CD4-positive, alpha-beta T cell treated with Interleukin-15 for 4 hours (primary cell): ENCODE results near the gene ZNF519.
A peak's percentile ranks its signal among the peaks of the same experiment; 100 is the strongest.
"Not testable (repeated sequence)": the region's sequence is repeated elsewhere in the genome, so short reads cannot be mapped to it uniquely, and the experiment has no call there.

Experiments used
- DNase-seq: peaks from one replicate; pipeline ENCODE4 v3.0.0-alpha.2; 2020; ENCODE audit warnings: low spot score

Gene ZNF519

DNA sequence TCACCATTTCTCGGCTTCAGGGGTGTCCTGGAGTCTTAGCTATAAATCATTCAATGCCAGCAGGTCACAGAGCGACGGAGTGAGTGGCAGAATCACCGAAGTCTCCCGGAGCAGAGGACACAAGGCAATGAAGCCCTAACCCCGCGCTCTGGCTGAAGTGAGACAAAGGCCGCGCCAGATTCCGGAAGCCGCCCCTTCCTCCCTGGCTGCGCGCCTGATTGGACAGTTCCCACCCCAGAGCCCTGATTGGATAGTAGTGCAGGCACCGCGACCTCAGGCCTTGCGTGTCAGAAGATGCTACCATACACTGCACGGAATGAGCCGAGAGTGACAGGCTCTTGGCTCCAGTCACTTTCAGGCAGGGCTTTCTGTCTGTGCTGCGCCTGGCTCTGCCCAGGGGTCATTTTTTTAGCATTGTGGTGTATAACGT is at the start of gene ZNF519:
TSS of gene ZNF519 (minus strand) at position 165 of the 430 bp plus-strand sequence. CDS start at position 7, 158 bp downstream.
- DNase-seq = peak; percentile 93

DNA sequence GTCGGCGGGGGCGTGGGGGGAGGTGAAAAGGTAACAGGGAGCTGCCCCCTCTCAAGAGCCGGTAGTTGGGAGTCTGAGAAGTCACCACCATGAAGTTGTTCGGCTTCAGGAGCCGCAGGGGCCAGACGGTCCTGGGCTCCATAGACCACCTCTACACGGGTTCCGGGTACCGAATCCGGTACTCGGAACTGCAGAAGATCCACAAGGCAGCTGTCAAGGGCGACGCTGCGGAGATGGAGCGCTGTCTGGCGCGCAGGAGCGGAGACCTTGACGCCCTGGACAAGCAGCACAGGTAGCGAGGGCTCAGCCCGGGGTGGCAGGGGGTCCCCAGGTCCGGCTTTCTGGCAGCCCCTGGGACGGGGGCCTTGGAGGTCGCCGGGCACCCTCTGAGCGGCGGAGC is 47.1 kb upstream of the ZNF519 start:
- peak; percentile 7 for DNase-seq

DNA sequence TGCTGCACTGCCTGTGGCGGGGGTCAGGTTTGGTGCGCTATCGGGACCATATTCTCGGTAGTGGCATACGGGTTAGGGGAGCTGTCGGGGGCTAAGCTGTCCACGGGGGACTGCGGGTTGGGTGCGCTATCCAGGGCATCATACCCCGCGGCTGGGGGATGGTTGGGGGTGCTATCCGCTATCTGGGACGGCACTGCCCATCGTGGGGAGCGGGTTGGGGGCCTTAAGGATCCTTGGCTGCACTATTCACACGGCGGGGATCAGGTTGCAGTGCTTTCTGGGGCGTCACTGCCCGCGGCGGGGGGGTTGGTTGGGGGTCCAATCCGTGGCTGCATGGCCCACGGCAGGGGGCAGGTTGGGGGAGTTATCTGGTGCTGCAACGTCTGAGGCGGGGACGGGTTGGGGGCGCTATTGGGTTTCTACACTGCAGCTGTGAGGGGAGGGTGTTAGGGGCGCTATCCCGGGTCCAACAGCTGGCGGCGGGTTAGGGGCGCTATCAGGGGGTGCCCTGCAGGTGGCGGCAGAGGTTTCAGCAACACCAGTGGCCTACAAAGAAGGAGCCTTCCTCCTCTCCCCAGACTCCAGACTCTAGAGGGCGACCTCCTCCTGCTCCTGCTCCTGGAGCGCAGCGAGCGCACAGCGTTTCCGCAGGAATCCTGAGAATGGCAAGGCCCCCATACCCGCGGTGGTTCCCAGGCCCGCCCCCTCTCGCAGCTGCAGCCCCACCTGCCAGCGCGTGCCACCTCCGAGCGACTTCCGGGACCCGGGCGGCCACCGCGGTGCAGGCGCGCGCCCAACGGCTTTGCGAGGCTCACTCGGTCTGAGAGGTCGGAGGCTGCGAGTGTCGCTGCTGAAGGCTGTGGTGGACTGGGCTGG is 46.3 kb upstream of the ZNF519 start:
- DNase-seq = peak; percentile 80

DNA sequence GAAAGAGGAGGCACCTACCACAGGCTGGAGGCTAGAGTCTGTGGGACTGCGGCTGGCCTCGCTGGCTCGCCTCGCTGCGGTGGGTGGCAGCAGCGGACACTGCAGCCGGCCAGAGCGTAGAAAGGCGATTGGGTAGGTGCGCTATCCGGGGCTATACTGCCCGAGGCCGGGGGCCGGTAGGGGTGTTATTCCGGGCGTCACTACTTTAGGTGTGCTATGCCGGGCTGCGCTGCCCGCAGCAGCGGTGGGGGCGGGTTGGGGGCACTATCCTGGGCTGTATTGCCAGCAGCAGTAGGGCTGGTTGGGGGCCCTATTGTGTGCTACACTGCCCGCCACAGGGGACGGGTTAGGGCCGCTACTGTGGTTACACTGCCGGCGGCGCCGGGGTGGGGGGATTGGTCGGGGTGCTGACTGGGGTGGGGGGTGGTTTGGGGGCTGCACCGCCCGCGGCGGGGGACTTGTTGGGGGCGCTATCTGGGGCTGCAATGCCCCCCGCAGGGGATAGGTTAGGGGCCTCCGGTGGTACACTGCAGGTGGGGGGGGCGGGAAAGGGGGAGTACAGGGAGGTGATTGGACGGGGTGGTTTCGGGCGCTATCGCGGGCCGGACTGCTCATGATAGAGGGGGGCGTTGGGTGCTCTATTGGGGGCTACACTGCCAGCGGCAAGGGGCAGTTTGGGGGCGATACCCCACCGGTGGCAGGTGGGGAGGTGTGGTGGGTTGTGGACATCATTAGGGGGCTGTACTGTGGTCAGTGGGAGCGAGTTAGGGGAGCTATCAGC is 45.5 kb upstream of the ZNF519 start:
- DNase-seq = not testable (repeated sequence)

DNA sequence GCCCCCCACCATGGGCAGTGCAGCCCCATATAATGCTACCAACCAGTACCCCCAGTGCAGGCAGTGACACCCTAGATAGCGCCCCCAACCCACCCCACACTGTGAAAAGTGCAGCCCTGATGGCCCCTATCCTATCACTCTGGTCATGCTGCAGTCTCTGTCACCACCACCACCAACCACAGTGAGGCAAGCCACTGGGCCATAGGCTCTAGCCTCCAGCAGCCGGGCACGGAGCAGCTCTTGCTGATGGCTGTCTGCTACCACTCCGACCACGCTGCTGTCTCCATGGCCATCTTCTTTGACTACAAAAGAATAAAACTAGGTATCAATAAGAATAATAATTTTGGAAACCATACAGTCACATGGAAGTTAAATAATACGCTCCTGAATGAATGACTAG is 43.2 kb upstream of the ZNF519 start:
- DNase-seq = not testable (repeated sequence)

DNA sequence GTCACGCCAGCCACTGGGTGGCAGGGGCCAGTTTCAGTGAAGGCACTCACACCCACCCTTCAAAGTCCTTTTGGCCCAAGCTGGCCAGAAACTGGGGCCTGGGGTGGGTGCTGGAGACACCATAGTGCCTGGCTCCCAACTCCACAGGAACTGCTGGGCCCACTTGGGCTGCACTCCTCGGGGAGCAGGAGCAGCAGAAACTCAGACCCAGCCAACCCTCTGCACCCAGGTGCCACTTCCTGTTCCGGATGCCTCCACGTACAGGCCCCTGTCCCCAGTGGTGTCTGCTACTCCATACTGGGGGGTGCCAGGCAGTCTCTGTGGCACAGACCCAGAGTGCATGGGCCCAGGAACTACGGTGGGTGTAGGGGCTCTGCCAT is 42.5 kb upstream of the ZNF519 start:
- no peak for DNase-seq

DNA sequence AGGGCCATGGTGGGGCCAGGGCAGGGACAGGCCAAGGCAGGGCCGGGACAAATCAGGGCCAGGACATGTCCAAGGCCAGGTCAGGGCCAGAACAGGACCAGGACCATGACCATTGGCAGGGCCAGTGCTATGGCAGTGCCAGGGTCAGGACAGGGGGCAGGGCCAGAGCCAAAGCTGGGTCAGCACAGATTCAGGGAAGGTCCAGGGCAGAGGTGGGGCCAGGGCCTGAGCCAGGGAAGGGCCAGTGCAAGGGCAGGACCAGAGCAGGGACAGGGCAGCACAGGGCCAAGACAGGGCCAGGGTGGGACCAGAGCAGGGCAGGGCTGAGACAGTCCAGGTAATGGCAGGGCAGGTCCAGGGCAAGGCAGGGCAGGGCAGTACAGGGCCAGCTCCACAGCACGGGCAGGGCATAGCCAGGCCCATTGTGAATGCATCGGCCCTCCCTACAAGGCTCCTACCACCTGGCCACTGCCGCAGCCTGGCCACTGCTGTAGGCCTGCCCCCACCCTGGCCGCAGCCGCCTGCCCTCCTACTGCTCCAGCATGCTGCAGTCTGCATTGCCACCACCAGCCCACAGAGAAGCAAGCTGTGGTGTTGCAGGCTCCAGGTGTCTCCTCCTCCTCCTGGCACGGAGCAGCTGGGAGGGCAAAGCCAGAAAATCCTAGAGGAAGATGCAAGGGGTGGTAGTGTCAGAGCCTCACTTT is 41.9 kb upstream of the ZNF519 start:
- DNase-seq = not testable (repeated sequence)

DNA sequence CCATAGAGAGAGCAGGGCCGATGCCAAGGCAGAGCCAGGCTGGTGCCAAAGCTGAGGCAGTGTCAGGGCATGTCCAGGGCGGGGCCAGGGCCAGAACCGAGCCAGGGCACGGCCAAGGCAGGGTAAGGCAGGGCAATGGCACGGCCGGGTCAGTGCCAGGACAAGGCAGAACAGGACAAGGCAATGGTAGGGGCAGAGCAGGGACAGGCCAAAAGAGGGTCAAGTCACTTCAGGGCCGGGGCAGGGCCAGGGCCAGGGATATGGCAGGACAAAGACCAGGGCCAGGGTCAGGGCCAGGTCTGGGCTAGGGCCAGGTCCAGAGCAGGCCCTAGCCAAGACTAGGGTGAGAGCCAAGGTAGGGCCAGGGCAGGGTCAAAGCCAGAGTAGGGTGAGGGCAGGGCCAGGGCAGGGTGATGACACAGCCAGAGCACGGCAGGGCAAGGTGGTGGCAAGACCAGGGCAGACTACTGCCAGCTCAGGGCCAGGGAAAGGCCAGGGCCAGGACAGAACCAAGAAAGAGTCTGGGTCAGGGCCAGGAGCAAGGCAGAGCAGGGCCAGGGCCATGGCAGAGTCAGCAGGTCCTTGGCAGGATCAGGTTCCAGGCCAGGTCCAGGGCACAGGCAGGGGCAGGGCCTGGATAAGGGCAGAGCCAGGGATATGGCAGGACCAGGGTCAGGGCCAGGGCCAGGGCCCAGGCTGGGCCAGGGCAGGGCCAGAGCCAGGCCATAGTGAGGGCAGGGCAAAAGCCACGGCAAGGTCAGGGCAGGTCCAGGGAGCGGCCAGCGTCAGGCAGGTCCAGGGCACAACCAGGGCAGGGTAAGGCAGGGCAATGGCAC is 41.1 kb upstream of the ZNF519 start:
- DNase-seq = not testable (repeated sequence)

DNA sequence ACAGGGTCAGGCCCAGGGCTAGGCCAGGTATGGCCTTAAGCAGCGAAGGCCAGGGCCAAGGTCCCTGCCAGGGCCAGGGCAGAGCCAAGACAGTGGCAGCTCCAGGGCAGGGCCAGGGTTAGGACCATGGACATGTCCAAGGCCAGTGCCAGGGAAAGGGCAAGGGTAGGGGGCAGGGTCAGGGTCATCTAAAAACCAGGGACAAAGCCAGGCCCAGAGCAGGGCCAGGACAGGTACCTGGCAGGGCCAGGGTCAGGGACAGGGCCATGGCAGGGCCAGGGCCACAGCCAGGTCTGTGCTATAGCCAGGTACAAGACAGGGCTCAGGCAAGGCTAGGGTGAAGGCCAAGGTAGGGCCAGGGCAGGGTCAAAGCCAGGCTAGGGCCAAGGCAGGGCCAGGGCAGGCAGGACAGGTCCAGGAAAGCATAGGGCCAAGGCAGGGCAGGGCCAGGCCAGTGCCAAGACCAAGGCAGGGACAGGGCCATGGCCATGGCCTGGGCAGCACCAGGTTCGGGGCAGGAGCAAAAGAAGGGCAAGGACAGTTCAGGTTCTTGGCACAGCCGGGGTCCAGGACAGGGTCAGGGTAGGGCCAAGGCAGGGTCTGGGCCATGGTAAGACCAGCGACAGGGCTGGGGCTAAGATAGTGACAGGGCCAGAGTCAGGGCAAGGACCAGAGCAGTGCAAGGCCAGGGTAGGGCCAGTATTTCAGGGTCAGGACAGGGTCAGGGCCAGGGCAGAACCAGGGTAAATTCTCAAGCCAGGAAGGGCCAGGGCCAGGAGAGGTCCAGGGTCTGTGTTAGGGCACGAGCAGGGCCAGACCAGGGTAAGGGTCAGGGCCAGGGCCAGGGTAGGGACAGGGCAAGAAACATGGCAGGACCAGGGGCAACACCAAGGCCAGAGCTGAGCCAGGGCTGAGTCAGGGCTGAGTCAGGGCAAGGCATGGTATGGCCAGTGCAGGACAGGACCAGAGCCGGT is 40.2 kb upstream of the ZNF519 start:
- not testable (repeated sequence) for DNase-seq

DNA sequence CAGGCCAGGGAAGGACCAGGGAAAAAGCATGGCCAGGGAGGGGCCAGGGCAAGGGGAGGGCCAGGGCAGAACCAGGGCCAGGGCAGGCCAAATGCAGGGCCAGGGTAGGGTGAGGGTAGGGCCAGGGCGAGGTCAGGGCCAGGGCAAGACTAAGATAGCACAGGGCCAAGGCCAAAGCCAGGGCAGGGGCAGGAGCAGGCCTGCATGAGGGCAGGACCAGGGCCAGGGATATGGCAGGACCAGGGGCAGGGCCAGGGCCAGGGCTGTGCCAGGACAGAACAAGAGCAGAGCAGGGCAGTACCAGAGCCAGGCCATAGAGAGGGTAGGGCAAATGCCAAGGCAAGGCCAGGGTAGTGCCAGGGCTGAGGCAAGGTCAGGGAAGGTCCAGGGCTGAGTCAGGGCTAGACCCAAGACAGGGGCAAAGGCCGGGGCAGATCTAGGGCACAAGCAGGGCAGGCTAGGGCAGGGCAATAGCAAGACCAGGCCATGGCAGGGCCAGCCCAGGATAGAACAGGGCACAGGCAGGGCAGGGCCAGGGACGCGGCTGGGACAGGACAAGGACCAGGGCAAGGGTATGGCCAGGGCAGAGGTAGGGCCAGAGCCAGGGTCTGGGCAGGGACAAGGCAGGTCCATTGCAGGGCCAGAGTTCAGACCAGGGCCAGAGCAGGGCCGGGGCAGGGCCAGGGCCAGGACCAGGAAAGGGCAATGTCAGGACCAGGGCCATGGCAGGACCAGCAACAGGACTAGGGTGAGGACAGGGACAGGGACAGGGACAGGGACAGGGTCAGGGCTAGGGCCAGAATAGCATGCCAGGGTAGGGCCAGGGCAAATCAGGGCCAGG is 39.3 kb upstream of the ZNF519 start:
- DNase-seq = not testable (repeated sequence)

DNA sequence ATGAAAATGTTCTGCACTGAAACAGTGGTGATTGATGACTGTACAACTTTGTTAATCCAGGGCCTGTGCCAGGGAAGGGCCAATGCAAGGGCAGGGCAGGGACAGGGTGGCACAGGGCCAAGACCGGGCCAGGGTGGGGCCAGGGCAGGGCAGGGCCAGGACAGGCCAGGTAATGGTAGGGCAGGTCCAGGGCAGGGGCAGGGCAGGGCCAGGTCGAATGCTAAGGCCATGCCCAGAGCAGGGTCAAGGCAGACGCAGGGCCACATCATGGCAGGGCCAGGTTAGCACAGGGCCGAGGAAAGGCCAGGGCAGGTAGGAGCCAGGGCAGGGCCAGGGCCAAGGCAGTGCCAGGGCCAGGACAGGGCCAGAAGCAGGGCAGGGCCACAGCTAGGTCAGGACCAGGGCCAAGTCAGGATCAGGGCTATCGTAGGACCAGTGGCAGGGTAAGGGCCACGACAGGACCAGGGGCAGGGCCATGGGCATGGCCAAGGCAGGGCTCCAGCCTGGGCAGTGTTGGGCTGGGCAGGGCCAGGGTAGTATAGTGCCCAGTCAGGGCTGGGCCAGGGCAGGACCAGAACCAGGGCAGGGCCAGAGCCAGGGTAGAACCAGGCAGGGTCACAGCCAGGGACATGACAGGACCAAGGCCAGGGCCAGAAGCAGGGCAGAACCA is 38.3 kb upstream of the ZNF519 start:
- DNase-seq = not testable (repeated sequence)

DNA sequence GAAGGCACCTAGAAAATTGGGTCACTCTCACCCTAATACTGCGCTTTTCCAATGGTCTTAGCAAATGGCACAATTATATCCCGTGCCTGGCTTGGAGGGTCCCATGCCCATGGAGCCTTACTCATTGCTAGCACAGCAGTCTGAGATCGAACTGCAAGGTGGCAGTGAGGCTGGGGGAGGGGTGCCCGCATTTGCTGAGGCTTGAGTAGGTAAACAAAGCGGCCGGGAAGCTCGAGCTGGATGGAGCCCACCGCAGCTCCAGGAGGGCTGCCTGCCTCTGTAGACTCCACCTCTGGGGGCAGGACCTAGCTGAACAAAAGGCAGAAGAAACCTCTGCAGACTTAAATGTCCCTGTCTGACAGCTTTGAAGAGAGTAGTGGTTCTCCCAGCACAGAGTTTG is 30.7 kb upstream of the ZNF519 start:
- not testable (repeated sequence) for DNase-seq

DNA sequence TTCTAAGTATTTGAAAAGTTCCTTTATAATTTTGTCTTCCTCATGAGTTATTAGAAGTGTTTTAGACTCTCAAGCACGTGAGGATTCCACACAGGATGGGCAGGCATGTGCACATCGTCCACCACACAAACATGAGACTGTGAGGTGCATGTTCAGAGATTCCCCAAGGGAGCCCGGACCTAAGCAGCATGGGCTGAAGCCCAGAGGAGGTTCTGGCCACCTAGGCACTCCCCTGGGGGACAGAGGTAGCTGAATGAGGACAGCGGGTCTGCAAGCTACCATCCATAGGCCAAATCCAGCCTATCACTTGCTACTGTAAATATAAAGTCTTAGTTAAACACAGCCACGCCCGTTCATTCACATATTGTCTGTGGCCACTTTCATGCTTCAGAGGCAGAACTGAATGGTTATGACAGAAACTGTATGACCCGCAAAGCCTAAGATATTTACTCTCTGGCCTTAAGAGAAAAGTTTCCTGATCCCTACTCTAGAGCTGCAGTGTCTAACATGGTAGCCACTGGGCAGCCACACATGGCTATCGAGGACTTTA is 19.4 kb upstream of the ZNF519 start:
- DNase-seq = not testable (repeated sequence)

DNA sequence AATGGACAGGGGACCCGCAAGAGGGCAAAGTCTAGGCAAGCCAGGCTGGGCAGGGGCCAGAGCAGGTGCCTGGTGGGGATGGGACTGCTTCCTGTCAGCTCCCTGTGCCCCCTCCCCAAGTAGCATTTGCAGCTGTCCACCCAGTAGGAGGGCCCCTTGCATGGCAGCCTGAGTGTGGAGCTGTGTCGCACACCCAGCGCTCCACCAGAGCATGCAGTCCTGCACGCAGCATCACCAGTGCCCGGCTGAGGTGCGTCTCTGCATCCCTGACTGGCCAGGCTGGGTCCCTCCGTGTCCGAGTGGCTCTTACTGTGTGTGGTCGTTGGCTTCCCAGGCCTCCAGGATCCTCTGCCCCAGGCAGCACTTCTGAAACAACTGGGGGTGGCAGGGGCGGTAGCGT is 18.5 kb upstream of the ZNF519 start:
- DNase-seq = not testable (repeated sequence)

DNA sequence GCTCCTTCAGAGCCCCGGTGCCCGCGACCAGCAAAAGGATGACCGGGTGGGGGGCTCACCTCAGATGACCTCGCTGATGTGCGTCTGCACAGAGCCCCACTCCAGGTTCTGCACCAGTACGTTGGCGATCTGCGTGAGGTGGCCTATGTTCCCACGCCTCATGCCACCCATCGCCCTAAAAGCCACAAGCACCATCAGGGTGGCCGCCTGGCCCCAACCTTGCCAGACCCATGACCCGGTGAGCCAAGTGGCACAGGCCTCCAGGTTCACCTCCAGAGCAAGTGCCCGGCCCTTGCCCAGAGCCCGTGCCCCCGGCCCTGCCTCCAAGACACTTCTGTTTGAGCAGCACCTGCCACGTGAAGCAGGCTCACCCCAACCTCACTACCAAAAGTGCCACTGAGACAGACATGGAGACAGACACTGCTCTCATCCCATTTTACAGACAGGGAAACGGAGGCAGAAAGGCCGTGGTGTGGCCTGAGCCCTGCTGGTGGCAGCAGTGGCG is 17.7 kb upstream of the ZNF519 start:
- not testable (repeated sequence) for DNase-seq

DNA sequence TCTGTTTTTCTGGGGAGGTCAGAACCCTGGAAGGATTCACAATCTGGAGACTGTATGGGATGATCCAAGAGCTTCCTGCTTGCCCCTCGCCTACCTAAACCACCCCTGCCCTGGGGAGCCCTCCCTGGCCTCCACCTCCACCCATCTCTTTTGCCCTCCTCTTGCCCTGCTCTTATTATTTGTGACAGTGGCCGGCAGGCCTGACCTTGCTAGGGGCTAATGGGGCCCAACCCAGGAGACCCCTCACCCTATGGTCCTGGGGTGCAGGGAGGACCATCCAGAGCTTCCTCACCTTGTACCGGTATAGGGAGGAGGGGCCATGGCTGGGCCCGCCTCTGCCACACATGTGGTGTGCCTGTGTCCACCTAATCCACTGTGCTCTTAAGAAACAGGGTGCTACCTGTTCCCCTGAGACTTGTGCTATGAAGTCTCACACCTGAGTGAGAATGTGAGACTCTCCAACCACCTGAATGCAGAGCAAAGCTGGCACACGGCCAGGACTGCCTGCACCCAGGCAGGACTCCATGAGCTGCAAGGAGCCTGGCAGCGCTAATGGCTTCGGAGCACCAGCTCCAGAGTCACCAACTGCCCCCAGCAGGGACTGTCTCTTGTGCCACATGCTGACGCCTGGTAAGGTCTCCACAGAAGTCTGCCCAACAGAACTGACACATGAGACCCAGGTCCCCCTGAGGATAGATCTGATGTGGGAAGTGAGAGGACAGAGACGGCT is 17.1 kb upstream of the ZNF519 start:
- not testable (repeated sequence) for DNase-seq
